ENCODE measurements around the gene PDCD1.
"Not testable (repeated sequence)": the region's sequence is repeated elsewhere in the genome, so short reads cannot be mapped to it uniquely, and the experiment has no call there.

The PDCD1 gene

DNA sequence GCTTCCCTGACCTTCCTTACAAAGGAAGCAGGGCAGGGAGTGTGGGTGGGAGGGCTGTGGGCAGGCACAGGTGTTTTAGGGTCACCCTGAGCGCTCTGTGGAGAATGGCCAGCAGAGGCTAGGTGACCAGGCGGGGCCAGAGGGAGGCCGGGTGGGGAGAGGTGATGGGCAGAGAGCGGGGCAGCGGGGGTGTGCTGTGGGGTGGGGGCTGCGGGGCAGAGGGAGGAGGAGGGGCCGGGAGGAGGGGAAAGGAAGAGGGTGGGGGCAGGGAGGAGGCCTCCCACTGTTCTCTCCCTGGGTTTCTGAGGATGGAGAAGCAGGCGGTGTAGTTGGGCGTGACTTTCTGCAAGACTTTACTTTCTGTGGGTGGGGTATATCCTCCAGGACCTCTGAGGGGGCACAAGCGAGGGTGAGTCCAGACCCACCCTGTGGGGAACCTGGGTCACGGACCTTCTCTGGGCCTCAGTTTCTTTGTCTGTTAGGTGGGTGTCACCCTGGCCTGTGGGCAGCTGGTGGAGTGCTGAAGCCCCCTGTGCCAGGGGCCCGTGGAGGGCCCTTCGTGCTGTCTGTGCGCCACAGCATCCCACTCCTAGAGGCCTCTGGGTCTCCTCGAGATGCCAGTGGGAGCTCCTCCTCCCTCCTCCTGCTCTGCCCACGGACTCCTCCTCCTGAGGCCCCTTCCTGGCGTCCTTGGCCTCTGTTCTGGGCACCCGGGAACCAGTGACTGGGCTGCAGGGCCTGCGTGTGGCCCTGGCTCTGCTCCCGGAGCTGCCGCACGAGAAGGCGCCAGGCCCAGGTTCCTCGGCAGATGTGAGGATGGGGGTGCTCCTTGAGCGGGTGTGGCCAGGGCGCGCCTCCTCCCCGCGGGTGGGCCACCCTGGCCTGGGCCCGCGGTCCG, 56.0 kb downstream of the PDCD1 start:
- in situ Hi-C loops (cut with MboI; ENCODE audit: low sequenced_read_pairs) = no loop called here
- Histone ChIP-seq H3K36me3 (replicated peaks) (no peaks in the 10 kb centered on the region), H3K9me3 (no peaks in the 10 kb centered on the region), H3K27me3 (ENCODE audit: low read depth) (no peaks in the 10 kb centered on the region), H3K4me3 (no peak overlapping the region), H3K4me1 (no peaks in the 10 kb centered on the region)
- no peak for DNase-seq (ENCODE audit: low spot score in 2 of 2)

DNA sequence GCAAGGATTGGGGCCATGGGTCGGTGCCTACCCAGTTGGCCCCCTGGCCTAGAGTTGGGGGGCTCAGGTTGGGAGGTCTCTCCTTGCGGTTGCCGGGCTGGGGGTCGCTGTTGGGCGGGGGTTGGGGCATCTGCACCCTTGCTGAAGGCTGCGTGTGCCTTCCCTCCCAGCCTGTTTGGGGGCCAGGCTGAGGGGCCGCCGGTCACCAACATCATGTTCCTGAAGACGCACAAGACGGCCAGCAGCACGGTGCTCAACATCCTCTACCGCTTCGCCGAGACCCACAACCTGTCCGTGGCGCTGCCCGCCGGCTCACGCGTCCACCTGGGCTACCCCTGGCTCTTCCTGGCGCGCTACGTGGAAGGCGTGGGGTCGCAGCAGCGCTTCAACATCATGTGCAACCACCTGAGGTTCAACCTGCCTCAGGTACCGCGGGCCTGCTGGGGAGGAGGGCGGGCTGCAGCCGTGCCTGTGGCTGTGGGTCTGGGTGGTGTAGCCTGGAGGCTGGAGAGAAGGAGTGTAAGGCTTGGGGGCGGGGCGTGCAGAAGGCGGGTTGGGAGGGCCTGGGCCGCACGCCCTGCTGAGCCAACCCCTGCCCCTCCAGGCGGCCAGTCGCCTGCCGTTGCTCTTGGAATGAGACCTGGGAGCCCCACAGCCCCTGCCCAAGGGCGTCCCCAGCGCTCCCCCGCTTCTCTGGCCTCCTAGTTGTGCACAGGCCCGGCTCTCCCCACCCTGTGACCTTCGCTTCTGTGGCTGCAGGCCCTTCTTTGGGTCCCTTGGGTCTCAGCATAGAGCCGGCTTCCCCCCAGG, 56.9 kb downstream of the PDCD1 start:
- peak in 1 of 2 experiments; percentile 48 for DNase-seq (ENCODE audit: low spot score in 2 of 2)
- in situ Hi-C loops (cut with MboI; ENCODE audit: low sequenced_read_pairs) = no loop called here
- H3K27me3 ChIP-seq (ENCODE audit: low read depth) = no peaks in the 10 kb centered on the region

DNA sequence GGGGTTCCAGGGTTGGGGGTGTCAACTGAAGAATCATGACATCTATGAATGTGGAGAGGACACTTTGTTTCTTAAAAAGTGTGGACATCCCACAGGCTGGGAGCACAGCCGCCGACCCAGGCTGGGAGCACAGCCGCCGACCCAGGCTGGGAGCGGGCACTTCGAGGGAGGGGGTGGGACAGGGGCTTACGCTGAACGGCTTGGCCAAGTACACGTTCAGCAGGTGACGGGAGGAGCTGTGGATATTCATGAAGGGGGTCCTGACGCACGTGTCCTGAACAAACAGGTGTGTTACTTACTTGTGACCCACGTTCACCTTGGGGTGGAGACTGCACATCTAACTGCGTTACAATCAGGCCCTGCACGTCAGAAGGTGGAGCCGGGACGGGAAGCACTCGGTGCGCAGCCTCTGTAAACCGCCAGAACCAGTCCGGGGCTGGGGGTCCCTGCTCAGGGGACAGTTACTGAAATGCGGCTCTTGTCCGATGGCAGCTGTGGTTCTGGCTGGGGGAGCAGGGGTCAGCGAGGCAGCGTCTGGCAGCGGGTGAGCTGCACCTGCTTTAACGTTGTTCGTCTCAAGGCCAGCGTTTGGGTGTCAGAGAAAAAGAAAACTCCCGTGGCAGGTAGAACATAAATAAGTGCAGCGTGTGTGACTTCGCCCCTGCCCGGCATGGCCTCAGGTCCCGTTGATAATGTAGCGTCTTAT, 58.3 kb downstream of the PDCD1 start:
- DNase-seq (ENCODE audit: low spot score in 2 of 2); H3K36me3 ChIP-seq (replicated peaks); H3K9me3 ChIP-seq; H3K27me3 ChIP-seq (ENCODE audit: low read depth); in situ Hi-C loops (cut with MboI; ENCODE audit: low sequenced_read_pairs); H3K4me1 ChIP-seq; H3K4me3 ChIP-seq: not testable (repeated sequence)

More for the DNA sequence above, 56.9 kb downstream of the PDCD1 start:
- H3K4me1 ChIP-seq = no peaks in the 10 kb centered on the region
- no peaks in the 10 kb centered on the region for H3K36me3 ChIP-seq (replicated peaks)
- no peak overlapping the region for H3K4me3 ChIP-seq
- H3K9me3 ChIP-seq = no peaks in the 10 kb centered on the region

Data from HAP-1 (cell line).